ENCODE data around the gene SORBS2. TPM values are rescaled to one million over a fixed set of nuclear protein-coding genes. Genes with fewer than 3 reads are reported as not detected.

Gene SORBS2
- total RNA-seq, 4 donors from 2014 or later: 21.5 to 118 (median 29.5) TPM

- H3K27me3 ChIP-seq: no peaks in the 10 kb centered on the region
- TF ChIP-seq, protein P1, sequence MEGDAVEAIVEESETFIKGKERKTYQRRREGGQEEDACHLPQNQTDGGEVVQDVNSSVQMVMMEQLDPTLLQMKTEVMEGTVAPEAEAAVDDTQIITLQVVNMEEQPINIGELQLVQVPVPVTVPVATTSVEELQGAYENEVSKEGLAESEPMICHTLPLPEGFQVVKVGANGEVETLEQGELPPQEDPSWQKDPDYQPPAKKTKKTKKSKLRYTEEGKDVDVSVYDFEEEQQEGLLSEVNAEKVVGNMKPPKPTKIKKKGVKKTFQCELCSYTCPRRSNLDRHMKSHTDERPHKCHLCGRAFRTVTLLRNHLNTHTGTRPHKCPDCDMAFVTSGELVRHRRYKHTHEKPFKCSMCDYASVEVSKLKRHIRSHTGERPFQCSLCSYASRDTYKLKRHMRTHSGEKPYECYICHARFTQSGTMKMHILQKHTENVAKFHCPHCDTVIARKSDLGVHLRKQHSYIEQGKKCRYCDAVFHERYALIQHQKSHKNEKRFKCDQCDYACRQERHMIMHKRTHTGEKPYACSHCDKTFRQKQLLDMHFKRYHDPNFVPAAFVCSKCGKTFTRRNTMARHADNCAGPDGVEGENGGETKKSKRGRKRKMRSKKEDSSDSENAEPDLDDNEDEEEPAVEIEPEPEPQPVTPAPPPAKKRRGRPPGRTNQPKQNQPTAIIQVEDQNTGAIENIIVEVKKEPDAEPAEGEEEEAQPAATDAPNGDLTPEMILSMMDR (IDR thresholded peaks at IDR 0.05): no peak
- TF ChIP-seq POLR2A (IDR thresholded peaks at IDR 0.05): no peak
- no peaks in the 10 kb centered on the region for H3K9me3 ChIP-seq
- peak overlapping the region; percentile 48 to 55 for H3K27ac ChIP-seq
- peak overlapping the region in 1 of 2 donors; percentile 5 for H3K4me3 ChIP-seq
- no peaks in the 10 kb centered on the region for H3K4me1 ChIP-seq
- no peaks in the 10 kb centered on the region for H3K36me3 ChIP-seq
- intact Hi-C loops (cut with DNase I; ENCODE audit: low total_unique reads): no loop called here
- DNase-seq: no peak
Measured at GRCh38 chr4:185774131-185774653, 37.8 kb downstream of the SORBS2 start.

GRCh38 chr4:185773419-185773818 is 38.6 kb downstream of the SORBS2 start:
- TF ChIP-seq POLR2A (IDR thresholded peaks at IDR 0.05): peak in 1 of 2 donors; percentile 50
- TF ChIP-seq, protein P1 (IDR thresholded peaks at IDR 0.05): no peak
- peak; percentile 20 to 39 for DNase-seq
- Histone ChIP-seq H3K36me3 (no peaks in the 10 kb centered on the region), H3K27me3 (no peaks in the 10 kb centered on the region), H3K4me3 (no peak overlapping the region), H3K27ac (peak overlapping the region; percentile 48 to 55), H3K4me1 (no peaks in the 10 kb centered on the region), H3K9me3 (no peaks in the 10 kb centered on the region)
- intact Hi-C loops (cut with DNase I; ENCODE audit: low total_unique reads): no loop called here

DNA sequence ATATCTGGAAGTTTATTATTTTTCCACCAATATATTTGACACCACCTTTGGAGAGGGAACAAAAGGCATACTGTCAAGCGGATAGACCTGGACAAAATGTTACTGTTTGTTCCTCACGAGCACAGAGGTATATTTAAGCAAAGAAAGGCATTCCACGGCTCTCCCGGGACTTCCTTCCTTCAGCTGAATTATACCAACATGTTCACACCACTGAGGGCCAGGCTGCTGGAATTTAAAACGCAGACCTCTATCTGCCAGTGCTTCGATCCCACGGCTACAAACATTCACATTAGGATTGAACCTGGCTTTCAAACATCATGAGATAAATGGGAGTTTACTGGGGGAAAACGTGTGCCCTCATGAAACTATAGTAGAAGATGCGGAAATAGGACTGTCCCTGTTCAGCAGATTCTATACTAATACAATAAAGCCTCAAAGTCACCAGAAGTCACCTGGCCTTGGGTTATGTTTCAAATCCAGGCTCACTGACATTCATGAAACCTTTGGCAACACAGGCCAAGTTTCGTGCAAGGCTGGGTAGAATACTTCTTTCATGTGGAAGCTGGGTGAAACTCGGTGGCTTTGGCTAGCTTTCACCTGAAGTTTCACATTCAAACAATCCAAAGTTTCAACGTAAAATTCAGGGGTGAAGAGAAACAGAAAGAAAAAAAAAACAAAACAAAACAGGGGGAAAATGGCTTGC is 39.5 kb downstream of the SORBS2 start:
- Histone ChIP-seq H3K9me3 (no peaks in the 10 kb centered on the region), H3K27me3 (no peaks in the 10 kb centered on the region), H3K4me3 (no peak overlapping the region), H3K27ac (peak overlapping the region; percentile 23 to 55), H3K36me3 (no peaks in the 10 kb centered on the region), H3K4me1 (no peaks in the 10 kb centered on the region)
- DNase-seq: no peak
- TF ChIP-seq POLR2A (IDR thresholded peaks at IDR 0.05): no peak
- TF ChIP-seq, protein P1 (IDR thresholded peaks at IDR 0.05): no peak
- intact Hi-C loops (cut with DNase I; ENCODE audit: low total_unique reads): no loop called here

DNA sequence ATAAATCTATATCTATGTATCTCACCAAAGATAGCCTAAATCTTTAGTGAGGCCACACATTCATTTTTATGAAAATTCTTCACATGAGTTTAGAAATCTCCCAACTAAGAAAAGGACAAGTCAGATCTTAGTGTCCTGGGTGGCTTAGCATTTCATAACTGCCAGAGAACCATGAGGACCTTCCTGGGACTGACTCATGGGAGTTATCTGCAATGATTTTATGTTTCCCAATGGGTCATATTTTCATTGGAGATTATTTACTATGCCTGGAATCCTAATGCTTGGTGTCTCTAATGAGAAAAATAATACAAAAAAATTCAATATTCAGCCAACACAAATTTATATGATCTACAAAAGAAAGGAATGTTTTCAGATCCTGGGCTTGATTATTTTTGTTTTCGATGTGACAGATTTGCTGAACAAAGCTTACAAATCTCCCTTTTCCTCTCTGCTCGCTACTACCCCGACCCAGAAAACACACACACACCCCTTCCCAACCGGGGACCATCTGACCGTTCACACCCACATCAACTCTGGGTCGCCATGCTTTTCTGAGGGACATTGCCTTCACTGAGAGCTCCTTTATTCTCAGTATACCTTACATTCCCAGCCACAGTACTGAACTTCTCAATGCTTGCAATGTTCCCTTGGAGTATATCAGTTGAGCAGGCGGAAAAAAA is 40.1 kb downstream of the SORBS2 start:
- DNase-seq: no peak
- H3K4me3 ChIP-seq: no peak overlapping the region
- H3K36me3 ChIP-seq: no peaks in the 10 kb centered on the region
- peak overlapping the region in 1 of 2 donors; percentile 55 for H3K27ac ChIP-seq
- no peaks in the 10 kb centered on the region for H3K4me1 ChIP-seq
- TF ChIP-seq POLR2A (IDR thresholded peaks at IDR 0.05): no peak
- TF ChIP-seq, protein P1 (IDR thresholded peaks at IDR 0.05): no peak
- intact Hi-C loops (cut with DNase I; ENCODE audit: low total_unique reads): no loop called here
- no peaks in the 10 kb centered on the region for H3K9me3 ChIP-seq
- no peaks in the 10 kb centered on the region for H3K27me3 ChIP-seq

DNA sequence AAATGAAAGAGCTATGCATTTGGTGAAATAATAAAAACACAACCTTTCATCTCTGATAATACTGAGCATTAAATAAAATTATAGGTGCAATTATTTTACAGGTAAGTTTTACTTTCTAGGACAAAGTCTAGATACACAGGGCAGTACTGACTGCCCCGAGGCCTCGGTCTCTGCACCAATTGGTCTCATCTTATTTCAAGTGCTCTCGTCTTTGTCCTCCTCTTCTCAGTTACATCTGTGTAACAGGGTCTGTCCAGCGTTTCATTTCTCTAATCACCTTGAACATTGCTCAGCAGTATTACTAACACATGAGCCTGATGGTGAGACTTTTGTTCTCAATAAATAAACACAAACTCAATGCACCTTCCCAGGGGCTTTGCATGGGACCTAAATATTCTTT is 44.5 kb downstream of the SORBS2 start:
- Histone ChIP-seq H3K4me3 (no peak overlapping the region), H3K27ac (no peak overlapping the region), H3K36me3 (no peaks in the 10 kb centered on the region), H3K4me1 (no peaks in the 10 kb centered on the region), H3K9me3 (no peaks in the 10 kb centered on the region), H3K27me3 (no peaks in the 10 kb centered on the region)
- TF ChIP-seq POLR2A (IDR thresholded peaks at IDR 0.05): no peak
- no peak for DNase-seq
- intact Hi-C loops (cut with DNase I; ENCODE audit: low total_unique reads): no loop called here

All from uterus (tissue), 4 donors.